Measurements from ENCODE around the gene SIL1.

The SIL1 gene

GRCh38 chr5:139138809-139139208, 59.4 kb downstream of the SIL1 start:
- Histone ChIP-seq H3K79me1 (replicated peaks; ENCODE audit: low read length, poor library complexity, severe bottlenecking) (peaks cover 24% of the 10 kb centered on the region), H3K4me1 (ENCODE audit: control insufficient read depth, insufficient read depth, low read depth, low read length) (peaks cover 12% of the 10 kb centered on the region), H3K27me3 (ENCODE audit: control insufficient read depth in 1 of 2, insufficient read depth in 1 of 2, low read length in 2 of 2) (no peaks in the 10 kb centered on the region), H2BK5ac (ENCODE audit: low read depth, low read length, poor library complexity, severe bottlenecking) (no peak overlapping the region), H2BK15ac (ENCODE audit: low read depth, poor library complexity, severe bottlenecking) (no peak overlapping the region), H3K36me3 (ENCODE audit: control insufficient read depth in 1 of 2, insufficient read depth in 2 of 2, low read depth in 1 of 2, low read length in 2 of 2) (no peaks in the 10 kb centered on the region), H3K4me3 (ENCODE audit: insufficient read depth in 1 of 2, low read depth in 1 of 2, low read length in 2 of 2) (no peak overlapping the region), H2AK5ac (ENCODE audit: low read length, severe bottlenecking) (no peak overlapping the region), H3K18ac (ENCODE audit: low read depth in 1 of 2, low read length in 2 of 2) (no peak overlapping the region), H4K91ac (ENCODE audit: low read length) (no peak overlapping the region), H3K9ac (ENCODE audit: low read length) (no peak overlapping the region), H3K4ac (ENCODE audit: low read depth in 1 of 2, low read length in 2 of 2) (no peak overlapping the region), H2BK120ac (ENCODE audit: low read depth, low read length) (no peak overlapping the region), H3K9me3 (ENCODE audit: control insufficient read depth, low read length) (no peaks in the 10 kb centered on the region), H3K27ac (ENCODE audit: low read length, poor library complexity, severe bottlenecking) (no peak overlapping the region), H3K14ac (ENCODE audit: low read length in 2 of 2) (no peak overlapping the region), H3K23ac (ENCODE audit: low read length in 2 of 2) (no peak overlapping the region), H4K8ac (ENCODE audit: low read length) (no peak overlapping the region), H2AFZ (ENCODE audit: low read depth, low read length) (no peak overlapping the region), H3K4me2 (ENCODE audit: low read length, poor library complexity, severe bottlenecking) (no peak overlapping the region), H2BK12ac (ENCODE audit: low read length in 2 of 2) (no peak overlapping the region)
- peak; percentile 57 for DNase-seq
- 19% methylated on average over 2 of the region's 3 CpGs for WGBS

GRCh38 chr5:139138109-139138508, 60.1 kb downstream of the SIL1 start:
- 89% methylated on average over 3 of the region's 4 CpGs for WGBS
- Histone ChIP-seq H3K27me3 (ENCODE audit: control insufficient read depth in 1 of 2, insufficient read depth in 1 of 2, low read length in 2 of 2) (no peaks in the 10 kb centered on the region), H4K91ac (ENCODE audit: low read length) (no peak overlapping the region), H3K9ac (ENCODE audit: low read length) (no peak overlapping the region), H2BK15ac (ENCODE audit: low read depth, poor library complexity, severe bottlenecking) (no peak overlapping the region), H2AFZ (ENCODE audit: low read depth, low read length) (no peak overlapping the region), H3K4me2 (ENCODE audit: low read length, poor library complexity, severe bottlenecking) (no peak overlapping the region), H3K23ac (ENCODE audit: low read length in 2 of 2) (no peak overlapping the region), H3K4me1 (ENCODE audit: control insufficient read depth, insufficient read depth, low read depth, low read length) (peaks cover 12% of the 10 kb centered on the region), H2BK5ac (ENCODE audit: low read depth, low read length, poor library complexity, severe bottlenecking) (no peak overlapping the region), H3K36me3 (ENCODE audit: control insufficient read depth in 1 of 2, insufficient read depth in 2 of 2, low read depth in 1 of 2, low read length in 2 of 2) (no peaks in the 10 kb centered on the region), H3K14ac (ENCODE audit: low read length in 2 of 2) (no peak overlapping the region), H3K27ac (ENCODE audit: low read length, poor library complexity, severe bottlenecking) (no peak overlapping the region), H2AK5ac (ENCODE audit: low read length, severe bottlenecking) (no peak overlapping the region), H3K9me3 (ENCODE audit: control insufficient read depth, low read length) (no peaks in the 10 kb centered on the region), H2BK12ac (ENCODE audit: low read length in 2 of 2) (no peak overlapping the region), H3K4me3 (ENCODE audit: insufficient read depth in 1 of 2, low read depth in 1 of 2, low read length in 2 of 2) (no peak overlapping the region), H3K79me1 (replicated peaks; ENCODE audit: low read length, poor library complexity, severe bottlenecking) (peaks cover 29% of the 10 kb centered on the region), H4K8ac (ENCODE audit: low read length) (no peak overlapping the region), H3K18ac (ENCODE audit: low read depth in 1 of 2, low read length in 2 of 2) (no peak overlapping the region), H3K4ac (ENCODE audit: low read depth in 1 of 2, low read length in 2 of 2) (no peak overlapping the region), H2BK120ac (ENCODE audit: low read depth, low read length) (no peak overlapping the region)
- peak; percentile 26 for DNase-seq

- H3K79me1 ChIP-seq (replicated peaks; ENCODE audit: low read length, poor library complexity, severe bottlenecking) = peaks cover 30% of the 10 kb centered on the region
- no peak overlapping the region for H3K4me3 ChIP-seq (ENCODE audit: insufficient read depth in 1 of 2, low read depth in 1 of 2, low read length in 2 of 2)
- no peaks in the 10 kb centered on the region for H3K36me3 ChIP-seq (ENCODE audit: control insufficient read depth in 1 of 2, insufficient read depth in 2 of 2, low read depth in 1 of 2, low read length in 2 of 2)
- H3K27me3 ChIP-seq (ENCODE audit: control insufficient read depth in 1 of 2, insufficient read depth in 1 of 2, low read length in 2 of 2) = no peaks in the 10 kb centered on the region
- no peak overlapping the region for H2BK15ac ChIP-seq (ENCODE audit: low read depth, poor library complexity, severe bottlenecking)
- no peak overlapping the region for H3K18ac ChIP-seq (ENCODE audit: low read depth in 1 of 2, low read length in 2 of 2)
- DNase-seq = peak; percentile 35
- no peak overlapping the region for H2BK12ac ChIP-seq (ENCODE audit: low read length in 2 of 2)
- no peak overlapping the region for H2AFZ ChIP-seq (ENCODE audit: low read depth, low read length)
- H3K4me2 ChIP-seq (ENCODE audit: low read length, poor library complexity, severe bottlenecking) = no peak overlapping the region
- H4K8ac ChIP-seq (ENCODE audit: low read length) = no peak overlapping the region
- H2BK5ac ChIP-seq (ENCODE audit: low read depth, low read length, poor library complexity, severe bottlenecking) = no peak overlapping the region
- no peak overlapping the region for H3K23ac ChIP-seq (ENCODE audit: low read length in 2 of 2)
- H3K4me1 ChIP-seq (ENCODE audit: control insufficient read depth, insufficient read depth, low read depth, low read length) = peaks cover 12% of the 10 kb centered on the region
- H3K9me3 ChIP-seq (ENCODE audit: control insufficient read depth, low read length) = no peaks in the 10 kb centered on the region
- H2AK5ac ChIP-seq (ENCODE audit: low read length, severe bottlenecking) = no peak overlapping the region
- H3K9ac ChIP-seq (ENCODE audit: low read length) = no peak overlapping the region
- no peak overlapping the region for H4K91ac ChIP-seq (ENCODE audit: low read length)
- no peak overlapping the region for H2BK120ac ChIP-seq (ENCODE audit: low read depth, low read length)
- 78% methylated on average over 3 of the region's 4 CpGs for WGBS
- H3K14ac ChIP-seq (ENCODE audit: low read length in 2 of 2) = no peak overlapping the region
- H3K4ac ChIP-seq (ENCODE audit: low read depth in 1 of 2, low read length in 2 of 2) = no peak overlapping the region
- H3K27ac ChIP-seq (ENCODE audit: low read length, poor library complexity, severe bottlenecking) = no peak overlapping the region
Observed at GRCh38 chr5:139137697-139138096, 60.5 kb downstream of the SIL1 start.

- WGBS = 85% methylated on average over 4 of the region's 4 CpGs
- Histone ChIP-seq H3K27me3 (ENCODE audit: control insufficient read depth in 1 of 2, insufficient read depth in 1 of 2, low read length in 2 of 2) (no peaks in the 10 kb centered on the region), H2BK5ac (ENCODE audit: low read depth, low read length, poor library complexity, severe bottlenecking) (no peak overlapping the region), H2BK12ac (ENCODE audit: low read length in 2 of 2) (no peak overlapping the region), H4K8ac (ENCODE audit: low read length) (no peak overlapping the region), H2BK15ac (ENCODE audit: low read depth, poor library complexity, severe bottlenecking) (no peak overlapping the region), H2AFZ (ENCODE audit: low read depth, low read length) (no peak overlapping the region), H3K36me3 (ENCODE audit: control insufficient read depth in 1 of 2, insufficient read depth in 2 of 2, low read depth in 1 of 2, low read length in 2 of 2) (no peaks in the 10 kb centered on the region), H3K9ac (ENCODE audit: low read length) (no peak overlapping the region), H3K9me3 (ENCODE audit: control insufficient read depth, low read length) (no peaks in the 10 kb centered on the region), H3K79me1 (replicated peaks; ENCODE audit: low read length, poor library complexity, severe bottlenecking) (peaks cover 24% of the 10 kb centered on the region), H3K4ac (ENCODE audit: low read depth in 1 of 2, low read length in 2 of 2) (no peak overlapping the region), H3K27ac (ENCODE audit: low read length, poor library complexity, severe bottlenecking) (no peak overlapping the region), H3K4me2 (ENCODE audit: low read length, poor library complexity, severe bottlenecking) (no peak overlapping the region), H2AK5ac (ENCODE audit: low read length, severe bottlenecking) (no peak overlapping the region), H3K14ac (ENCODE audit: low read length in 2 of 2) (no peak overlapping the region), H3K4me3 (ENCODE audit: insufficient read depth in 1 of 2, low read depth in 1 of 2, low read length in 2 of 2) (no peak overlapping the region), H3K18ac (ENCODE audit: low read depth in 1 of 2, low read length in 2 of 2) (no peak overlapping the region), H4K91ac (ENCODE audit: low read length) (no peak overlapping the region), H3K4me1 (ENCODE audit: control insufficient read depth, insufficient read depth, low read depth, low read length) (peaks cover 17% of the 10 kb centered on the region), H3K23ac (ENCODE audit: low read length in 2 of 2) (no peak overlapping the region), H2BK120ac (ENCODE audit: low read depth, low read length) (no peak overlapping the region)
- DNase-seq = no peak
Observed at GRCh38 chr5:139134906-139135305, 63.3 kb downstream of the SIL1 start.

Data from mesenchymal stem cell (in vitro differentiated cells and primary cell).